Measurements from ENCODE around the gene PDZRN4.

GRCh38 chr12:41531147-41531829 lies 343.2 kb downstream of the PDZRN4 start:
- TF ChIP-seq HDGF (IDR thresholded peaks at IDR 0.05; ENCODE audit: borderline replicate concordance): no peak
- TF ChIP-seq BHLHE40 (IDR thresholded peaks at IDR 0.05; ENCODE audit: borderline replicate concordance): no peak
- no peak for TF ChIP-seq TARDBP (IDR thresholded peaks at IDR 0.05)
- TF ChIP-seq SP1 (IDR thresholded peaks at IDR 0.05): no peak

All from HEK293T (cell line).